Epithelial cell of proximal tubule (primary cell): Measurements from ENCODE around the gene PACRG. TPM values are rescaled to one million over a fixed set of nuclear protein-coding genes. Genes with fewer than 3 reads are reported as not detected.

Source experiments
- DNase-seq: peaks from one replicate; pipeline ENCODE4 v3.0.0-alpha.2; 2011; ENCODE audit warnings: low read depth
- H3K4me3 ChIP-seq: 2 replicates; pipeline ENCODE4 v1.5.1; 2011; ENCODE audit warnings: low read depth, mild to moderate bottlenecking, low read length
- total RNA-seq: library from RNA; depleted of rRNA; stranded (reverse); fragments of >200 nt; gene quantifications from 2 replicates; pipeline ENCODE4 v1.2.3, GENCODE V29; 2015
- TF ChIP-seq, protein P1 (sequence below): conservative IDR thresholded peaks from 2 replicates; pipeline ENCODE4 v1.5.1; 2012; ENCODE audit warnings: low read depth, mild to moderate bottlenecking, low read length

The PACRG gene
- total RNA-seq, 1 donor from 2014 or later: 0.12 TPM

DNA sequence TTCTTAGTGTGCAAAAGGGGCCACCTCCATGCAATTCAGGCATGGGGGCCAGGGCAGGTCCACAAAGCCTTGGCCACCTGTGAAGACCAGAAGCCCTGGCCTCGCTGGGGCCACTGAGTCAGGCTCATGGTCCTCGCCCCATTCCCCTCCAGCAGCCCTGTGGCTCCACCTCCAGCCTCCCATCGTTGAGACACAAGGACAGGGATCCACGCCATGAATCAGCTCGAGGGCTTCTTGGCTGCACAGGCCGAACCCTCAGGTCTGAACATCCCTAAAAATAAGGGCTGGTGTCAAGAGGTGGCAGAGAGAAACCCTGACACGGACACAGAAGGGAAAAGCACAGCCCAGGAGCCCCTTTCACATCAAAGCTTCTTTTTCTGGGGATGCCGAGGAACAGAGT, 618.2 kb downstream of the PACRG start:
- TF ChIP-seq, protein P1, sequence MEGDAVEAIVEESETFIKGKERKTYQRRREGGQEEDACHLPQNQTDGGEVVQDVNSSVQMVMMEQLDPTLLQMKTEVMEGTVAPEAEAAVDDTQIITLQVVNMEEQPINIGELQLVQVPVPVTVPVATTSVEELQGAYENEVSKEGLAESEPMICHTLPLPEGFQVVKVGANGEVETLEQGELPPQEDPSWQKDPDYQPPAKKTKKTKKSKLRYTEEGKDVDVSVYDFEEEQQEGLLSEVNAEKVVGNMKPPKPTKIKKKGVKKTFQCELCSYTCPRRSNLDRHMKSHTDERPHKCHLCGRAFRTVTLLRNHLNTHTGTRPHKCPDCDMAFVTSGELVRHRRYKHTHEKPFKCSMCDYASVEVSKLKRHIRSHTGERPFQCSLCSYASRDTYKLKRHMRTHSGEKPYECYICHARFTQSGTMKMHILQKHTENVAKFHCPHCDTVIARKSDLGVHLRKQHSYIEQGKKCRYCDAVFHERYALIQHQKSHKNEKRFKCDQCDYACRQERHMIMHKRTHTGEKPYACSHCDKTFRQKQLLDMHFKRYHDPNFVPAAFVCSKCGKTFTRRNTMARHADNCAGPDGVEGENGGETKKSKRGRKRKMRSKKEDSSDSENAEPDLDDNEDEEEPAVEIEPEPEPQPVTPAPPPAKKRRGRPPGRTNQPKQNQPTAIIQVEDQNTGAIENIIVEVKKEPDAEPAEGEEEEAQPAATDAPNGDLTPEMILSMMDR: no peak
- DNase-seq: no peak
- no peak overlapping the region for H3K4me3 ChIP-seq

DNA sequence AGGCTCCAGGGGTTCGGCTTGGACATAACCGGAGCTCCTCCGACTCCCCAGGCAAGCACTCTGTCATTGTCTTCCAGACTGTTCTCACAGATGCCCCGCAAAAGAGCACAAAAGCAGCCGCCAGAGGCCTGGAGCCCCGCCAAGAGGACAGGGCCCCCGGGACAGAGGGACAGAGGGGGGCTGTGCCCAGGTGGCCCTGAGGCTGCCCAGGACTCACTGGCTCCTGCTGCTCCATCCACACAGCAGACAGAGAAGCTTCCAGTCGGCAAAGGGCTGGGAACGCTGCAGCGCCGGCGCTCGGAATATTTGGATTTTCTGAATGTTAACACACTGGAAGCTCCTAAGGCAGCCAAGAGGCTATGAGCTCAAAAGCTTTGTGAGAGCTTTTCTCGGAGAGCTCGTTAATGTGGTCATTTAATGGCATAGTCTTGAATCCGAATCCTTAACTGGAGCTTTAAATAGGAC, 618.8 kb downstream of the PACRG start:
- TF ChIP-seq, protein P1: no peak

DNA sequence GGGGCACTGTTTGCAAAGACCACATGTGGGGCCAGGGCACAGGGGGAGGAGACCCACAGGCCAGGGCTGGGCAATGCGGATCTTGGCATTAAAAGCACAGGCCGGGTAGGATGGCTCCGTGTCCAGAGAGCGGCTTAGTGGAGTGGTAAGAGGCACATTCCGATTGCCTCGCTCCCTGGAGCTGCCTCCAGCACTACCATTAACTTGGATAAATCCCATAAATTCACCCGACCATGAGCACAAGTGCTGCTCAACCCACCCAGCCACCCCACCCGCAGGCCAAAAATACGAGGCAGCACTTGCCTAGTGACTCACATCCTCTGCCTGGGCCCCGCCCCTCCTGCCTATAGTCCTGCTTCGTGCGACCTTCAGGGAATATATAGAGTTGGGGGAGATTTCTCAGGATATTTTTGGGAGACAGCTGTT, 619.3 kb downstream of the PACRG start:
- no peak for DNase-seq
- no peak overlapping the region for H3K4me3 ChIP-seq
- TF ChIP-seq, protein P1: no peak

More for the DNA sequence above, 618.8 kb downstream of the PACRG start:
- no peak for DNase-seq
- H3K4me3 ChIP-seq: no peak overlapping the region

DNA sequence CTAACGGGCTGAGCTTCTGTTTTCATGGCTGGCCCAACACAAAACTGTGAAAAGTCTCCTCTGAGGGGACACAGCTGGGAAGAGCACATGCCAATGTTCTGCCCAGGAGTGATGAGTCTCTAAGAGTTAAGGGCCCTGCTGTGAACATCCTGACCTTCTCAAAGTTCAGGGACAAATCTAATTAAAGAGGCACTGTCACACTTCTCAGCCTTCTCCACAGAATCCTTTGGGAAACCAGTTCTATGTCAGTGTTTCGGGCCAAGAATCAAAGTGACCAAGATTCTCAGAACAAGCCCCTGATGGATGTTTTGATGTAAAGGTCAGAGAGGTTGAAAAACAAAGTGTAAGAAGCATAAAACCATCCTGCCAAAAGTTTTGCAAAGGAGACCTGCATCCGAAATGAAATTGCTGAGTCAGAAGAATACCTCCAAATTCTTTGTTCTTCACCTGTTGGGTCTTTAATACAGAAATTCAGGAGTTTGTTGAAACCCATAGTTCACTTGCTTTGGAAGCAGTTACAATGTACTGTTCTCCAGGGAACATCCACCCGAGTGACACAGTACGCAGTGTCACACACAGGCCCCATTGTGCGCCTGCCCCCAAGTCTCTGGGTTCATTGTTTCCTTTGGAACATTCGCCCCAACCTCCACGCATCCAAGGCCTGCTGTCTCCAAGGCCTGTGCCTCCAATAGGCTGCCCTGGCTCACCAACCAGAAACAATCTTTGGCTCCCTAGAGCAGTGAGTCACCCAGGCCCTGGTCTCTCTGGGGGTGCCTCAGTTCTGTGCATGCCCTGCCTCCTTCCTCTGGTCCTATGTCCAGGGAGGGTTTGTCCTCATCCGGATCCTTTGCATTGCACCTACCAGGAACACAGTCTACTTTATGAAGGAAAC, 621.3 kb downstream of the PACRG start:
- no peak overlapping the region for H3K4me3 ChIP-seq
- DNase-seq: no peak
- TF ChIP-seq, protein P1: no peak

DNA sequence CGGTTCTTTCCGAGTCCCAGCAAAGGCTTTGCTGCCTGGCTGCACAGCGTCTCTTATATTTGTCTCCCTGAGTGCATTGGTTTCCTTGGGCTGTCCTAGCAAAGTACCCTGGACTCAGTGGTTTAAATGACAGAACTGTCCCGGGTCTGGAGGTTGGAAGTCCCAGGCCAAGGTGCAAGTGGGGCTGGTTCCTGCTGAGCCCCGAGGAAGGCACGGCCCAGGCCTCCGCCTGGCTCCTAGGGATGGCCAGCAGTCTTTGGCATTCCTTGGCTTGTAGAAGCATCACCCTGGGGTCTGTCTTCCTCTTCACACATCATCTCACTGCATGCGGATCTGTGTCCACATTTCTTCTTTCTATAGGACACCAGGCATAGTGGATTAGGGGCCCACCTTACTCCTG, 621.9 kb downstream of the PACRG start:
- TF ChIP-seq, protein P1: no peak
- no peak overlapping the region for H3K4me3 ChIP-seq
- no peak for DNase-seq

DNA sequence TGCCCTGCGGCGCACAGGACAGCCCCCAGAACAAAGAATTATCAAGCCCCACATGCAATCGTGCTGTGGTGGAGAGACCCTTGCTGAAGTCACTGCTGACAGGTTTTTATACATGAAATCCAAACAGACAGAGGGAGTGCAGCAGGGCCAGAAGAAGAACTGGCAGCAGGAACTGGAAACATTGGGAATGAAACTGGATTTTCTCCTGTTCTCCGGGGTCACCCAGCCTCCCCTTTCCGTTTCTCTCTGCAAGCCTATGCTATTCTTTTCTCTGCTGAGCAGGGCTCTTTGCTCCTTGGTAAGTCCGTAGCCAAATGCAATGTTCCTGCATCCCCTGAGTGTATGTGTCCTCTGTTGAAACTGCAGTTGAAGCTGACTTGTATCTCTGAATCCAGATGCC, 623.2 kb downstream of the PACRG start:
- TF ChIP-seq, protein P1: no peak
- no peak for DNase-seq
- no peak overlapping the region for H3K4me3 ChIP-seq
